GM23338 (cell line): ENCODE measurements around the gene WIF1.

Experiments used
- EZH2 ChIP-seq: fragments of 200-600 bp; sonication (generic); IDR thresholded peaks from one replicate; pipeline ENCODE4 v1.8.0; 2017; ENCODE audit warnings: antibody characterized with exemption, mild to moderate bottlenecking, low read depth; ENCODE audit not compliant: unreplicated experiment
- EZH2phosphoT487 ChIP-seq: fragments of 200-600 bp; sonication (generic); IDR thresholded peaks from one replicate; pipeline ENCODE4 v1.8.1; 2018; ENCODE audit warnings: antibody characterized with exemption; ENCODE audit not compliant: unreplicated experiment
- JUNB ChIP-seq: IDR thresholded peaks from one replicate; pipeline ENCODE4 v1.6.1; 2016; ENCODE audit warnings: antibody characterized with exemption; ENCODE audit not compliant: unreplicated experiment
- POLR2AphosphoS5 ChIP-seq: IDR thresholded peaks from 2 replicates; pipeline ENCODE4 v1.6.1; 2016; ENCODE audit warnings: antibody characterized with exemption, low read depth
- STAT1 ChIP-seq: IDR thresholded peaks from one replicate; pipeline ENCODE4 v1.6.1; 2016; ENCODE audit warnings: antibody characterized with exemption; ENCODE audit not compliant: unreplicated experiment
- TF ChIP-seq, protein P1 (sequence below), 2 experiments: fragments of 200-600 bp in 1 of 2; sonication (generic) in 1 of 2; conservative IDR thresholded peaks; 2 replicates each; pipeline versions ENCODE4 v1.5.1 to v1.6.1; 2016 to 2017; ENCODE audit warnings: antibody characterized with exemption in 2 of 2, low read depth in 2 of 2, mild to moderate bottlenecking in 2 of 2, moderate library complexity in 1 of 2
- TF ChIP-seq, protein P2 (sequence below): IDR thresholded peaks from one replicate; pipeline ENCODE4 v1.6.1; 2018; ENCODE audit warnings: antibody characterized with exemption; ENCODE audit not compliant: unreplicated experiment
- TF ChIP-seq, protein P3 (sequence below): IDR thresholded peaks from 2 replicates; pipeline ENCODE4 v1.6.1; 2016; ENCODE audit warnings: antibody characterized with exemption

DNA sequence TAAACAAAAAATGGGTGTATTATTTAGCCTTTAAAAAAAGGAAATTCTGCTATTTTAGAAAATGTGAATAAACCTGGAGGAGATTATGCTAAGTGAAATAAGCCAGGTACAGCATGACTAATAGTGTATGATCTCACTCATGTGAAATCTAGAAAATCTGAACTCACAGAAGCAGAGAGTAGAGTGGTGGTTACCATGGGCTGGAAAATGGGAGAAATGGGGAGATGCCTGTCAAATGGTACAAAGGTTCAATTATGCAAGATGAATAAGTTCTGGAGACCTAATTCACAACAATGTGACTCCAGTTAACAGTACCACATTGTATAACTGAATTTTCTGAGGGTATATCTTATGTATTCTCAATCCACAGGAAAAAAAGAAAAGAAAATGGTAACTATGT lies 30.9 kb upstream of the WIF1 start:
- TF ChIP-seq, protein P1, sequence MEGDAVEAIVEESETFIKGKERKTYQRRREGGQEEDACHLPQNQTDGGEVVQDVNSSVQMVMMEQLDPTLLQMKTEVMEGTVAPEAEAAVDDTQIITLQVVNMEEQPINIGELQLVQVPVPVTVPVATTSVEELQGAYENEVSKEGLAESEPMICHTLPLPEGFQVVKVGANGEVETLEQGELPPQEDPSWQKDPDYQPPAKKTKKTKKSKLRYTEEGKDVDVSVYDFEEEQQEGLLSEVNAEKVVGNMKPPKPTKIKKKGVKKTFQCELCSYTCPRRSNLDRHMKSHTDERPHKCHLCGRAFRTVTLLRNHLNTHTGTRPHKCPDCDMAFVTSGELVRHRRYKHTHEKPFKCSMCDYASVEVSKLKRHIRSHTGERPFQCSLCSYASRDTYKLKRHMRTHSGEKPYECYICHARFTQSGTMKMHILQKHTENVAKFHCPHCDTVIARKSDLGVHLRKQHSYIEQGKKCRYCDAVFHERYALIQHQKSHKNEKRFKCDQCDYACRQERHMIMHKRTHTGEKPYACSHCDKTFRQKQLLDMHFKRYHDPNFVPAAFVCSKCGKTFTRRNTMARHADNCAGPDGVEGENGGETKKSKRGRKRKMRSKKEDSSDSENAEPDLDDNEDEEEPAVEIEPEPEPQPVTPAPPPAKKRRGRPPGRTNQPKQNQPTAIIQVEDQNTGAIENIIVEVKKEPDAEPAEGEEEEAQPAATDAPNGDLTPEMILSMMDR (conservative IDR thresholded peaks at IDR 0.05; ENCODE audit: low read depth in 2 of 2) = no peak
- TF ChIP-seq, protein P2, sequence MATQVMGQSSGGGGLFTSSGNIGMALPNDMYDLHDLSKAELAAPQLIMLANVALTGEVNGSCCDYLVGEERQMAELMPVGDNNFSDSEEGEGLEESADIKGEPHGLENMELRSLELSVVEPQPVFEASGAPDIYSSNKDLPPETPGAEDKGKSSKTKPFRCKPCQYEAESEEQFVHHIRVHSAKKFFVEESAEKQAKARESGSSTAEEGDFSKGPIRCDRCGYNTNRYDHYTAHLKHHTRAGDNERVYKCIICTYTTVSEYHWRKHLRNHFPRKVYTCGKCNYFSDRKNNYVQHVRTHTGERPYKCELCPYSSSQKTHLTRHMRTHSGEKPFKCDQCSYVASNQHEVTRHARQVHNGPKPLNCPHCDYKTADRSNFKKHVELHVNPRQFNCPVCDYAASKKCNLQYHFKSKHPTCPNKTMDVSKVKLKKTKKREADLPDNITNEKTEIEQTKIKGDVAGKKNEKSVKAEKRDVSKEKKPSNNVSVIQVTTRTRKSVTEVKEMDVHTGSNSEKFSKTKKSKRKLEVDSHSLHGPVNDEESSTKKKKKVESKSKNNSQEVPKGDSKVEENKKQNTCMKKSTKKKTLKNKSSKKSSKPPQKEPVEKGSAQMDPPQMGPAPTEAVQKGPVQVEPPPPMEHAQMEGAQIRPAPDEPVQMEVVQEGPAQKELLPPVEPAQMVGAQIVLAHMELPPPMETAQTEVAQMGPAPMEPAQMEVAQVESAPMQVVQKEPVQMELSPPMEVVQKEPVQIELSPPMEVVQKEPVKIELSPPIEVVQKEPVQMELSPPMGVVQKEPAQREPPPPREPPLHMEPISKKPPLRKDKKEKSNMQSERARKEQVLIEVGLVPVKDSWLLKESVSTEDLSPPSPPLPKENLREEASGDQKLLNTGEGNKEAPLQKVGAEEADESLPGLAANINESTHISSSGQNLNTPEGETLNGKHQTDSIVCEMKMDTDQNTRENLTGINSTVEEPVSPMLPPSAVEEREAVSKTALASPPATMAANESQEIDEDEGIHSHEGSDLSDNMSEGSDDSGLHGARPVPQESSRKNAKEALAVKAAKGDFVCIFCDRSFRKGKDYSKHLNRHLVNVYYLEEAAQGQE = no peak
- TF ChIP-seq EZH2phosphoT487 = no peak
- no peak for TF ChIP-seq EZH2
- TF ChIP-seq POLR2AphosphoS5 = no peak
- TF ChIP-seq, protein P3, sequence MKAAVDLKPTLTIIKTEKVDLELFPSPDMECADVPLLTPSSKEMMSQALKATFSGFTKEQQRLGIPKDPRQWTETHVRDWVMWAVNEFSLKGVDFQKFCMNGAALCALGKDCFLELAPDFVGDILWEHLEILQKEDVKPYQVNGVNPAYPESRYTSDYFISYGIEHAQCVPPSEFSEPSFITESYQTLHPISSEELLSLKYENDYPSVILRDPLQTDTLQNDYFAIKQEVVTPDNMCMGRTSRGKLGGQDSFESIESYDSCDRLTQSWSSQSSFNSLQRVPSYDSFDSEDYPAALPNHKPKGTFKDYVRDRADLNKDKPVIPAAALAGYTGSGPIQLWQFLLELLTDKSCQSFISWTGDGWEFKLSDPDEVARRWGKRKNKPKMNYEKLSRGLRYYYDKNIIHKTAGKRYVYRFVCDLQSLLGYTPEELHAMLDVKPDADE = no peak
- TF ChIP-seq JUNB = no peak
- TF ChIP-seq STAT1 = no peak
